ENCODE data around the gene ATXN1.
"Not testable (repeated sequence)": the region's sequence is repeated elsewhere in the genome, so short reads cannot be mapped to it uniquely, and the experiment has no call there.

GRCh38 chr6:16263464-16264099 is 497.7 kb downstream of the ATXN1 start:
- TF ChIP-seq EZH2phosphoT487 (IDR thresholded peaks at IDR 0.05; ENCODE audit: insufficient read depth, low read depth); EZH2 (IDR thresholded peaks at IDR 0.05; ENCODE audit: insufficient read depth, poor library complexity, severe bottlenecking): not testable (repeated sequence)

Data from GM23248 (cell line).